LHCN-M2 (cell line): ENCODE data around the gene RPS4Y1. TPM values are rescaled to one million over a fixed set of nuclear protein-coding genes. Genes with fewer than 3 reads are reported as not detected.

ENCODE experiments used
- DNase-seq: peaks from one replicate; pipeline ENCODE4 v3.0.0-alpha.2; 2012; ENCODE audit warnings: low read depth
- total RNA-seq: library from RNA; depleted of rRNA; stranded (reverse); fragments of >200 nt; gene quantifications from 2 replicates; pipeline ENCODE4 v1.2.3, GENCODE V29; 2014; rRNA removed

RPS4Y1 gene
- total RNA-seq, 1 experiment from 2014 or later = 267 TPM

DNA sequence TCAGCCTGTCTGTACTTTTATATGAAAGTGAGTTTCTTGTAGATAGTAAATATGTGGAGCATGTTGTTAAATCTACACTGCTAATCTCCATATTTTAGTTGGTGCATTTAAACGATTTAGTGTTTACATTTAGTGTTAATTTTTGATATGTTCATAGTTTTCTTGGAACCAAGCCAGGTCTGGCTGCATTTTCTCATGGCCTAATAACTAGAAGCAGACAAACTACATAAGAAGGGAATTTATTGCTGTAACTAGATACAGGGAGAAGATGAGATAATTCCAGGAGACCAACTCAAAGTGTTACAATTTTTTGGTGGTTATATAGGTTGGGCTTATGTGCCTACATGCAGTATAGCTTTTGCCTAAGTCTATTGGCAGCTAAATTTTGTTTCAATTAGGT lies 32.8 kb downstream of the RPS4Y1 start:
- peak; percentile 3 for DNase-seq

DNA sequence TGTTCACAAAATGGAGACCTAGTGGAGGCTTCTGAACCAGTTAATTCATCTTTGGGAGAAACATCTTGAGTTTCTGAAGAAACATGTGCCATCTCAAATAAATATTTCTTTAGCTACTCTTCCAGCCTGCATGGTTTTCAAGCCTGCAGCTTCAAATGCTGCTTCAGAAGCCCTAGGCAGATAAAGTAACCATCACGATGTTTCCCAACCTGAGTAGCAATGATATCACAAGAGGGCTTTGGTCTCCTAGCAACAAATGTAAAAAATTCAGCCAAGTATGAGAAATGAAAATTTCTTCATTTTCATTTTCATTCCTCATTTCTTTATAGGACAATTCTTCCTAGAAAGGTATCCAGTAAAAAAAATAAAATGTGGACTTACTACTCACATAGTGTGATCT lies 42.2 kb downstream of the RPS4Y1 start:
- peak; percentile 13 for DNase-seq

DNA sequence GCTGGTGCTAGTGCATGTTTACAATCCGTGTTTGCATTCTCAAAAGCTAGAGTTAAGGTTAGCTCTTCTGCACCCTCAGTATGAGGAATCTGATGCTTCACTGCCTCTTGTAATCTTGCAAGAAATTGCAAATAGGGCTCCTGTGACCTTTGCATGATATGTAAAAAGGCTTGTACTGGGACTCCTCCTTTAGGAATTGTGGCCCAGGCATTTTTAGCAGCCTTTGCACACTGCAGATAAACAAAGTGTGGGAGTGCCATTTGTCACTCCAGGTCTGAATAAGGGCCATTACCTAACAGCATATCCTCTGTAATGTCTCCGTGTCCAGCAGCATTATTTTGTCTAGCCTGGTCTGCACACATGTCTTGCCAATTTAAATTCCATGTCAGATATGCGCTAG lies 44.5 kb downstream of the RPS4Y1 start:
- no peak for DNase-seq

DNA sequence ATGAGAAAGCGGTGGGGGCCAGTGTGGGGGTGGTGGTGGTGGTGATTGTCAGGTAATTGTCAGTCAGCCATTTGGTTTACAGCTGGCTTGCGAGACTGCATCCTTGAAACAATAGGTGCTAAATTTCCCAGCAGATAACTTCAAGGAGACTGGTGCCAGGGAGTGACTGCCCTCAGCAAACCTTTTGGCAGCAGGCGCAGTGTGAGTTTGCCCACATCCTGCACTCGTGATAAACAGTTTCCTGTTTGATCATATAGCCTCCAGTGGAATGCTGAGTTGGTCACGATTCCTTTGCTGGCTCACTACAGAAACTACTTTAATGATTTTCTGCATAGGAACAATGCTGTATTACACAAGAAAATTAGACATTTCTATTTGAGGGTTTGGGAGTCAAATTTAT lies 46.0 kb downstream of the RPS4Y1 start:
- peak; percentile 73 for DNase-seq

DNA sequence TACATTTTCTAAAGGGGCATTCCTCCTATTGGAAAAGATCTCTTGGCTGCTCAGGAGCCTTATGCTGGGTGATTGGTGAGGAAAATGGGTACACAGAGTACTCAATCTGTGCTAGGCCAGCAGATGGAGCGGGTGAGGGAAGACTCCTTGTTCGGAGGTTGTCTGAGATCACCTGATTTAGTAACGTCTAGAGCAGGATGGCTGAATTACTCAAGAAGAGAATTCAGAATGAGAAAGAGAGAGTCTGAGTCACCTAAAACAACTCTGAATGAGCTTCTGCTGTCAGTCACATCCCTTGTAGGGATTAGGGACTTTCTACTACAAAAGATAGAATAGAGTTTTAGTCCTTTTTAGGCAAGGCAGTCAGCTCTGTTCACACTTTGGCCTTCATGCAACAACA lies 46.6 kb downstream of the RPS4Y1 start:
- peak; percentile 62 for DNase-seq

DNA sequence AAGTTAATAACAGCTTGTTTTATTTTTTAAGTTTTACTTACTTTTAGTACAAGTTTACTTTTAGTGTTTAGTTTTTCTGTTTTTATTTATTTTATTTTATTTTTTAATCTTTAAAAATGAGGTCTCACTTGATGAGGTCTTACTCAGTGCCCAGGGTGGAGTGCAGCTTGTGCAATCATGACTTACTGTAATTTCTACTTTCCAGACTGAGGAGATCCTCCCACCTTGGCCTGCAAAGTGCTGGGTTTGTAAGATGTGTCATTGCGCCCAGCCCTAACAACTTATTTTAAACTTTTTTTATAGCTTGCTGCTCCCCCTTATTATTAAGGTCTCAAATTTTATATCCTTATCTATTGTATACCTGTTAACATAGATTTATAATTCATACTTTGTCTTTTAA lies 52.1 kb downstream of the RPS4Y1 start:
- DNase-seq = no peak

DNA sequence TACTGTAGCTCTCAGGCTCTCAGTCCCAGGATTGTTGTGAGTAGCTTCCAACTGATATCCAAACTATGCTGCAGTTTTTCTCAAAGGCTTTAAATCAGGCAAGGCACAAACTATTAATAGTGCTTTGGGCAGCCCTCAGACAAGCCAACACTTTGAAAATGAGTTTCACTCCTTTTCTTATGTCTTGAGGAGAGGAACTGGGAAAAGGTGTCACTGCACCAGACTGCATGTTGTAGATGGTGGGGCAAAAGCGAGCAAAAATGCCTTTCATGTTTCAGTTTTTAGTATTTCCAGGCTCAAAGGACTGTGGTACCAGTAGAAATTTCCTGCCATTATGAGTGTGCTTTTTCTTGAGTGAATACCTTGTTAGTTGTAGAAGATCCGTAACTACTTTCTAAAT lies 54.6 kb downstream of the RPS4Y1 start:
- no peak for DNase-seq

DNA sequence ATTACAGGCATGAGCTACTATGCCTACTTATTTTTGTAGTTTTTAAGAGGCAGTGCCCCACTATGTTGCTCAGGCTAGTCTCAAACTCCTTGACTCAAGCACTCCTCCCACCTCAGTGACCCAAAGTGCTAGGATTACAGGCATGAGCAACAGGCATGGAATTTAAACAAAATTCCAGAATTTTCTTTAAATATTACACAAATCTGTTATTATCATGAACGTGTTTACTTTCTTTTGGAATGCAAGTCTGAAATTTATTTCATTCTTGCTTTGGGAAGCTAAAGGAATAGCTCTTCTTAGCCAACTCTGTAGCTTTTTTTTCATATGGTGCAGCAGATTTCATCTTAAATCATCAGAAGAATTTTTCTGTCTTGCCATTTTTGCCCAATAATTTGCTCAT lies 66.0 kb downstream of the RPS4Y1 start:
- DNase-seq = peak; percentile 45

DNA sequence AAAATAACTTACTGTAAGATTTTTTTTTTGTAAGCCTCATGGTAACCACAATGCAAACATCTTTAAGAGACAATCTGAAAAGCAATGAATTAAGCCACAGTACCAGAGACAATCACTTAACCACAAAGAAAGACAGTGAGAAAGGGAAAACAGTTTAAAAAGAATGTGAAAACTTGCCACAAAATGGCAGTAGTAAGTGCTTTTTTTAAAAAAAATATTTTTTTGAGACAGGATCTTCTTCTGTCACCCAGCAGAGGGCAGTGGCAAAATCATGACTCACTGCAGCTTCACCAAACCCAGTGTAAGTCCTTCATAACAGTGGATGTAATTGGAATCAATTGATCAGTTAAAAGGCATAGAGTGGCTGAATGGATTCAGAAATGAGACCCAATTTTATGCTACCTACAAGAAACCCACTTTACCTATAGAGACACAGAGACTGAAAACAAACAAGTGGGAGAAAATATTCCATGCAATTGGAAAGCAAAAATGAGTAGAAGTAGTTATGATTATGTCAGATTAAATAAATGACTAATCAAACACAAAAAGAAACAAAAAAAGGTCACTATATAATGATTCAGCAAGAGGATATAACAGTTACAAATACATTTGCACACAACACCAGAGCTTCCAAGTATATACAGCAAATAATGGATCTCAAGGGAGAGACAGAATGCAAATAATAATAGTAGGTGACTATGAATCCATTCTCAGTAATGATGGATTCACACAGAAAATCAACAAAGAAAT lies 71.8 kb downstream of the RPS4Y1 start:
- peak; percentile 63 for DNase-seq

Other genes with a start within 250 kb of the RPS4Y1 start
- gene SRY, start 53.9 kb upstream of the RPS4Y1 start, total RNA-seq = not detected in 2 replicates
- gene ZFY, start 93.8 kb downstream of the RPS4Y1 start, total RNA-seq = 15.2 and 15.4 TPM in 2 replicates